ENCODE measurements around the gene PHAF1. TPM values are rescaled to one million over a fixed set of nuclear protein-coding genes. Genes with fewer than 3 reads are reported as not detected.
A peak's percentile ranks its signal among the peaks of the same experiment; 100 is the strongest.

Gene PHAF1
- total RNA-seq, 4 donors from 2014 or later: 11.4 to 30.6 (median 20.4) TPM

DNA sequence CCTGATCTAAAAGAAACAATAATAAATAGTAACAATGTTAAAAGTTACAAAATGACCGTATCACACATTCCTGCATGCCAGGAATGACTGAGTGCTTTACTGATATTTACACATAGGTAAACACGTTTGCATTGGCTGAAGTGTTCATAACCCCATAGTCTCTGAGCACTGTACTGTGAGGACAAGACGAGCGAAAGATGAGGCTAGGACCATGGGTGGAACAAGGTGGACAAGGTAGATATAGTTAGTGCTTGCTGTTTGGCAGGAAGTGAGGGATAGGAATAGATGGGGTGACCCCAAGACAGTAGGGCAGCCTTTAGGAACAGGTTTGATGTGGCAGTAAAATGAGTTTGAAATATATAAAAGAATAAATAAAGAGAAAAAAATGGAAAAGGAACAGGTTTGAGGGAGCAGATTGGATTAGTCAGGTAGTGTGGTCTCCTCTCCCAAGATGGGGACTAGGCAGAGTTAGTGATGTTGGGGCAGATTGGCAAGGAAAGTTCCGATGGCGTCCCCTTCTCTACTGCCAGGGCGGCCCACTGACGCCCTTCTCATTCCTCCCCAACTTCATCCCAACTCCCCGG, 81.8 kb downstream of the PHAF1 start:
- TF ChIP-seq, protein P1, sequence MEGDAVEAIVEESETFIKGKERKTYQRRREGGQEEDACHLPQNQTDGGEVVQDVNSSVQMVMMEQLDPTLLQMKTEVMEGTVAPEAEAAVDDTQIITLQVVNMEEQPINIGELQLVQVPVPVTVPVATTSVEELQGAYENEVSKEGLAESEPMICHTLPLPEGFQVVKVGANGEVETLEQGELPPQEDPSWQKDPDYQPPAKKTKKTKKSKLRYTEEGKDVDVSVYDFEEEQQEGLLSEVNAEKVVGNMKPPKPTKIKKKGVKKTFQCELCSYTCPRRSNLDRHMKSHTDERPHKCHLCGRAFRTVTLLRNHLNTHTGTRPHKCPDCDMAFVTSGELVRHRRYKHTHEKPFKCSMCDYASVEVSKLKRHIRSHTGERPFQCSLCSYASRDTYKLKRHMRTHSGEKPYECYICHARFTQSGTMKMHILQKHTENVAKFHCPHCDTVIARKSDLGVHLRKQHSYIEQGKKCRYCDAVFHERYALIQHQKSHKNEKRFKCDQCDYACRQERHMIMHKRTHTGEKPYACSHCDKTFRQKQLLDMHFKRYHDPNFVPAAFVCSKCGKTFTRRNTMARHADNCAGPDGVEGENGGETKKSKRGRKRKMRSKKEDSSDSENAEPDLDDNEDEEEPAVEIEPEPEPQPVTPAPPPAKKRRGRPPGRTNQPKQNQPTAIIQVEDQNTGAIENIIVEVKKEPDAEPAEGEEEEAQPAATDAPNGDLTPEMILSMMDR (IDR thresholded peaks at IDR 0.05): no peak
- TF ChIP-seq POLR2A (IDR thresholded peaks at IDR 0.05): no peak
- Histone ChIP-seq H3K9me3 (no peaks in the 10 kb centered on the region), H3K27me3 (no peaks in the 10 kb centered on the region), H3K4me3 (peak overlapping the region; percentile 56 to 98 (median 88)), H3K27ac (peak overlapping the region in 1 of 4 donors; percentile 81), H3K4me1 (peaks cover 0 to 27% (median 15%) of the 10 kb centered on the region in 4 donors), H3K36me3 (peaks cover 0 to 26% (median 0%) of the 10 kb centered on the region in 3 donors)
- no peak for DNase-seq

DNA sequence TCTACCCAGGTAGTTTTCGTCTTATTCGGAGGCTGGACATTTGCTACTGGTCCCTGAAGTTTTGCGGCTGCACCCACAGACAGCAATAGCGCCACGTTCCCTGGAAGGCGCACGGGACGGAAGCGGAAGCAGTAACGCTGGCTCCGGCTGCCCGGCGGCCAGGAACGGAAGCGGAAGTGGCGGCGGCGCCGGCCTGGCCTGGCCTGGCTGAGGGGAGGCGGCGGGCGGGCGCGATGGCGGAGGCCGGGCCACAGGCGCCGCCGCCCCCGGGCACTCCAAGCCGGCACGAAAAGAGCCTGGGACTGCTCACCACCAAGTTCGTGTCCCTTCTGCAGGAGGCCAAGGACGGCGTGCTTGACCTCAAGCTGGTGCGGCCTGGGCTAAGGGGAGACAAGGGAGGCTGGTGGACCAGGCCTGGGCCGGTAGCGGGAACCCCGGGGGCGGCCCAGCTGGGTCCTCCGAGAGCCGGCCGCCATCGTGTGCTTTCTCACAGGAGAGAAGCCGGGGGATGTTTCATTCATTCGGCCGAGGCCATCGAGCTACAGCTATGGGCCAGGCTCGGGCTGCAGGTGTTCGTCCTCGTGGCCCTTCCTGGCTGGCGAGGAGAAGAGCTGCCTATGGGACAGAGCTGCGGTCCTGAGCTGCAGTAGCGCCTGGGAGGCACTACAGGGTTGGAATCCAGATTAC, 82.4 kb downstream of the PHAF1 start, which contains the start of gene E2F4:
Gene E2F4, plus strand, starts transcription at position 161 of the 687 bp plus-strand sequence. Its CDS starts 73 bp downstream, at position 234.
- Histone ChIP-seq H3K4me3 (peak within 1 kb of the TSS; percentile 56 to 98 (median 88)), H3K9me3 (no peaks in the 10 kb centered on the region), H3K4me1 (peaks cover 0 to 27% (median 15%) of the 10 kb centered on the region in 4 donors), H3K27me3 (no peaks in the 10 kb centered on the region), H3K36me3 (peaks cover 0 to 32% (median 0%) of the 10 kb centered on the region in 3 donors), H3K27ac (peak within 1 kb of the TSS; percentile 56 to 81 (median 70))
- TF ChIP-seq, protein P1 (IDR thresholded peaks at IDR 0.05): no peak
- TF ChIP-seq POLR2A (IDR thresholded peaks at IDR 0.05): peak; percentile 42 to 77
- DNase-seq: peak; percentile 90 to 96 (median 93)

DNA sequence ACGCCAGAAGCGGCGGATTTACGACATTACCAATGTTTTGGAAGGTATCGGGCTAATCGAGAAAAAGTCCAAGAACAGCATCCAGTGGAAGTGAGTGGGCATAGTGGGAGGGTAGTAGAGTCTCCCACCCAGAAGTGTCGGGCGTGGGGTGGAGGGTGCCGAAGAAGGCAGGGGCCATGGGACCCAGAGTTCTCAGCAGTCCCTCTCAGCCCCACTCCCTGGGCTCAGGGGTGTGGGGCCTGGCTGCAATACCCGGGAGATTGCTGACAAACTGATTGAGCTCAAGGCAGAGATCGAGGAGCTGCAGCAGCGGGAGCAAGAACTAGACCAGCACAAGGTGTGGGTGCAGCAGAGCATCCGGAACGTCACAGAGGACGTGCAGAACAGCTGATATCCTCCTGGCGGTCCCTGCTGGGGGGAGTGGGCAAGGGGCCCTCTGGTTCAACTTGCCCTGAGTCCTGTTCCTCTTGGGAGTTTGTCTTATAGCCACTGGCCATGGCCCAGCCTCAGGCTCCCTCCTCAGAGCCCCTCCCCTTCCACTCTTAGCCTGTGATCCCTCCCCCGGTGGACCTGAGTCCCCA, 83.1 kb downstream of the PHAF1 start:
- Histone ChIP-seq H3K4me3 (peak overlapping the region; percentile 56 to 98 (median 88)), H3K36me3 (peaks cover 0 to 40% (median 0%) of the 10 kb centered on the region in 3 donors), H3K4me1 (peaks cover 0 to 34% (median 15%) of the 10 kb centered on the region in 4 donors), H3K27ac (peak overlapping the region; percentile 56 to 81 (median 70)), H3K27me3 (no peaks in the 10 kb centered on the region), H3K9me3 (no peaks in the 10 kb centered on the region)
- no peak for DNase-seq
- no peak for TF ChIP-seq POLR2A (IDR thresholded peaks at IDR 0.05)
- TF ChIP-seq, protein P1 (IDR thresholded peaks at IDR 0.05): no peak

DNA sequence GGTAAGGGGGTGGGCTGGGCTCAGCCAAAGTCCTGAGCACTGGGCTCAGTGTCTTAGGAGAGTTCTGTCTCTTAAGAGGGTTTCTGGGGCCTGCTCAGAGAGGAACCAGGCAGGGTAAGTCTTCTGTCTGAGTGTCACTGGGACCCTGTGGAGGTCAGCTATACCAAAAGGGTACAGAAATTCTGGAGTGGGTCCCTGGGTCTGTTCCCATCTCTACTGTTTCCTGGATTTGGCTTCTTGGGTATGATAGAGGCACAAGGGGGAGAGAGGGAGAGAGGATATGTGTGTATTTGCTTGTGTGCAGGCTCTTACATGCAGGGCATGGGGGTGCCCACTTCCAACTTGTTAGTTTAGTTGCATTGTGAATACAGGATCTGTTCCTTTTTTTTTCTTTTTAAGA, 83.8 kb downstream of the PHAF1 start:
- no peak for DNase-seq
- TF ChIP-seq, protein P1 (IDR thresholded peaks at IDR 0.05): no peak
- no peak for TF ChIP-seq POLR2A (IDR thresholded peaks at IDR 0.05)
- H3K36me3 ChIP-seq: peaks cover 0 to 46% (median 0%) of the 10 kb centered on the region in 3 donors
- H3K9me3 ChIP-seq: no peaks in the 10 kb centered on the region
- H3K27me3 ChIP-seq: no peaks in the 10 kb centered on the region
- peaks cover 0 to 40% (median 15%) of the 10 kb centered on the region in 4 donors for H3K4me1 ChIP-seq
- H3K27ac ChIP-seq: no peak overlapping the region
- H3K4me3 ChIP-seq: peak overlapping the region in 2 of 4 donors; percentile 80 to 98

DNA sequence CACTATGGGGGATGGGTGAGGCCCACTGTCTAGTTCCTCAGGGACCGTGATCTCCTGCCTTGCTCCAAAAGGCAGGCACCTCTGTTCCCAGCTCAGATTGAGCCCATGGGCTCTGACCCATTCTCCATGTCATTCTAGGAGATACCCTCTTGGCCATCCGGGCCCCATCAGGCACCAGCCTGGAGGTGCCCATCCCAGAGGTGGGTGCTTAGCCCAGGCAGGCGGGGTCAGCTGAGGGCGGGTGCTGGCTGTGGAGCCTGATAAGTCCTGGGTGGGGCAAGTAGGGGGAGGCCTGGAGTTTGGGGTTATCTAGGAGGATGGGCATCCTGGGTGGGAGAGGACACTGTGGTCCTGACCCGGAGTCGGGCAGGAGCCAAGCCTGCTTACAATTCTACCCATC, 84.5 kb downstream of the PHAF1 start:
- TF ChIP-seq, protein P1 (IDR thresholded peaks at IDR 0.05): no peak
- TF ChIP-seq POLR2A (IDR thresholded peaks at IDR 0.05): no peak
- no peak overlapping the region for H3K4me3 ChIP-seq
- H3K4me1 ChIP-seq: peaks cover 0 to 42% (median 15%) of the 10 kb centered on the region in 4 donors
- DNase-seq: no peak
- no peak overlapping the region for H3K27ac ChIP-seq
- H3K9me3 ChIP-seq: no peaks in the 10 kb centered on the region
- peaks cover 0 to 46% (median 0%) of the 10 kb centered on the region in 3 donors for H3K36me3 ChIP-seq
- no peaks in the 10 kb centered on the region for H3K27me3 ChIP-seq

Data from Peyer's patch (tissue), 4 donors.